Astrocyte of the cerebellum (primary cell): ENCODE data around the gene CCNI2.
A peak's percentile ranks its signal among the peaks of the same experiment; 100 is the strongest.

Experiments
- DNase-seq: peaks from one replicate; pipeline ENCODE4 v3.0.0-alpha.2; 2011; ENCODE audit warnings: low read depth
- H3K4me3 ChIP-seq: 2 replicates; pipeline ENCODE4 v1.5.1; 2011; ENCODE audit warnings: mild to moderate bottlenecking, low read depth, low read length, moderate library complexity
- CTCF ChIP-seq: IDR thresholded peaks from 2 replicates; pipeline ENCODE4 v1.5.1; 2012; ENCODE audit warnings: low read length, low read depth, moderate library complexity, mild to moderate bottlenecking; ENCODE audit errors: missing control alignments
- in situ Hi-C: cut with HindIII; loops from 2 replicates; pipeline ENCODE4 v1.10.0; 2017; ENCODE audit warnings: low sequenced_read_pairs

Gene CCNI2

GRCh38 chr5:132753135-132753987 lies 6.1 kb downstream of the CCNI2 start:
- H3K4me3 ChIP-seq = no peak overlapping the region
- no peak for TF ChIP-seq CTCF
- DNase-seq = no peak
- in situ Hi-C loops = no loop called here

- in situ Hi-C loops = no loop called here
- H3K4me3 ChIP-seq = no peak overlapping the region
- no peak for TF ChIP-seq CTCF
- no peak for DNase-seq
Measured at GRCh38 chr5:132754111-132754510, 6.9 kb downstream of the CCNI2 start.

- DNase-seq = no peak
- peak; percentile 42 for TF ChIP-seq CTCF
- H3K4me3 ChIP-seq = no peak overlapping the region
- in situ Hi-C loops = no loop called here
Measured at GRCh38 chr5:132754947-132755346, 7.7 kb downstream of the CCNI2 start.

- no peak for DNase-seq
- no peak overlapping the region for H3K4me3 ChIP-seq
- no peak for TF ChIP-seq CTCF
- in situ Hi-C loops = no loop called here
Measured at GRCh38 chr5:132756542-132756941, 9.3 kb downstream of the CCNI2 start.

- DNase-seq = no peak
- no peak overlapping the region for H3K4me3 ChIP-seq
- in situ Hi-C loops = no loop called here
- TF ChIP-seq CTCF = no peak
Measured at GRCh38 chr5:132758451-132758850, 11.2 kb downstream of the CCNI2 start.

- no peak overlapping the region for H3K4me3 ChIP-seq
- no peak for DNase-seq
- no peak for TF ChIP-seq CTCF
- in situ Hi-C loops = no loop called here
Measured at GRCh38 chr5:132759114-132760048, 12.2 kb downstream of the CCNI2 start.
